Measurements from ENCODE around the gene CDKN2B. TPM values are rescaled to one million over a fixed set of nuclear protein-coding genes. Genes with fewer than 3 reads are reported as not detected.

Gene CDKN2B
- total RNA-seq, 4 donors from 2014 or later = 0.83 to 11.8 (median 2.9) TPM

DNA sequence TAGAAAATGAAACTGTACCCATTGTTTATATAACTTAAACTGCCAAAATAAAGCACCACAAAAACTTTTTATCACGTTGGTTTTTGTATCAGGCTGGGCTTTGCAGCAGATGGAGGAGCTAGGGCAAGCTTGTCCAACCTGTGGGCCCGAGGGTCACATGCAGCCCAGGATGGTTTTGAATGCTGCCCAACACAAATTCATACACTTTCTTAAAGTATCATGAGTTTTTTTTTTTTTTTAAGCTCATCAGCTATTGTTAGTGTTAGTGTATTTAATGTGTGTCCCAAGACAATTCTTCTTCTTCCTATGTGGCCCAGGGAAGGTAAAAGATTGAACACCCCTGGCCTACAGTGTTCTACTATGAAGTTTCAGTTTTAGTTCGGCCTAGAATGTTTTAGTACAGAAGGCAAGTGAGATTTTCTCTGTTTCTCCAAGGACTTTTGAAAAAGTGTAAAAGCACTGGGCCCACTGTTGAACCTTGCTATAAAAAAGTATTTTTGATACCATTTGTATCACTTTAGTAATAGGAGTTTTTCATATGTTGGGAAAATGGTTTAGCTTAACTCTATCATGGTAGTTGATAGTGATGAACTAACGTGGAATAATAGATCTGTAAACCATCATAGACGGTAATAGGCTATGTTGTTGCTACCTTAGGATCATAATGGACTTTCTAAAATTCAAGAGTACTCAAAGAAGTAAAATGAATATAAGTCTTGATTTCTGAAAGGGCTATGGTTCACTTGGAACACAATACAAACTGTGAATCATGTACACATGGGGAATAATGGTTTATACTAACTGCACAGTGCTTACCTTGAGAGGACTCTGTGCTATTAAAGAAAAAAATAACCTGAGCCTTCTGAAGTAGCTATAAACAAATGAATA, 17.8 kb downstream of the CDKN2B start:
- Histone ChIP-seq H3K27me3 (peaks cover 0 to 67% of the 10 kb centered on the region in 2 donors), H3K9me3 (no peaks in the 10 kb centered on the region), H3K4me1 (peaks cover 0 to 4% of the 10 kb centered on the region in 2 donors), H3K27ac (no peak overlapping the region), H3K36me3 (no peaks in the 10 kb centered on the region), H3K4me3 (no peak overlapping the region)
- DNase-seq = no peak
- TF ChIP-seq POLR2A (IDR thresholded peaks at IDR 0.05) = no peak
- TF ChIP-seq, protein P1, sequence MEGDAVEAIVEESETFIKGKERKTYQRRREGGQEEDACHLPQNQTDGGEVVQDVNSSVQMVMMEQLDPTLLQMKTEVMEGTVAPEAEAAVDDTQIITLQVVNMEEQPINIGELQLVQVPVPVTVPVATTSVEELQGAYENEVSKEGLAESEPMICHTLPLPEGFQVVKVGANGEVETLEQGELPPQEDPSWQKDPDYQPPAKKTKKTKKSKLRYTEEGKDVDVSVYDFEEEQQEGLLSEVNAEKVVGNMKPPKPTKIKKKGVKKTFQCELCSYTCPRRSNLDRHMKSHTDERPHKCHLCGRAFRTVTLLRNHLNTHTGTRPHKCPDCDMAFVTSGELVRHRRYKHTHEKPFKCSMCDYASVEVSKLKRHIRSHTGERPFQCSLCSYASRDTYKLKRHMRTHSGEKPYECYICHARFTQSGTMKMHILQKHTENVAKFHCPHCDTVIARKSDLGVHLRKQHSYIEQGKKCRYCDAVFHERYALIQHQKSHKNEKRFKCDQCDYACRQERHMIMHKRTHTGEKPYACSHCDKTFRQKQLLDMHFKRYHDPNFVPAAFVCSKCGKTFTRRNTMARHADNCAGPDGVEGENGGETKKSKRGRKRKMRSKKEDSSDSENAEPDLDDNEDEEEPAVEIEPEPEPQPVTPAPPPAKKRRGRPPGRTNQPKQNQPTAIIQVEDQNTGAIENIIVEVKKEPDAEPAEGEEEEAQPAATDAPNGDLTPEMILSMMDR (IDR thresholded peaks at IDR 0.05) = no peak
- intact Hi-C loops (cut with DNase I; ENCODE audit: low total_unique reads) = no loop called here

GRCh38 chr9:21989440-21990189, 19.5 kb downstream of the CDKN2B start:
- intact Hi-C loops (cut with DNase I; ENCODE audit: low total_unique reads) = no loop called here

DNA sequence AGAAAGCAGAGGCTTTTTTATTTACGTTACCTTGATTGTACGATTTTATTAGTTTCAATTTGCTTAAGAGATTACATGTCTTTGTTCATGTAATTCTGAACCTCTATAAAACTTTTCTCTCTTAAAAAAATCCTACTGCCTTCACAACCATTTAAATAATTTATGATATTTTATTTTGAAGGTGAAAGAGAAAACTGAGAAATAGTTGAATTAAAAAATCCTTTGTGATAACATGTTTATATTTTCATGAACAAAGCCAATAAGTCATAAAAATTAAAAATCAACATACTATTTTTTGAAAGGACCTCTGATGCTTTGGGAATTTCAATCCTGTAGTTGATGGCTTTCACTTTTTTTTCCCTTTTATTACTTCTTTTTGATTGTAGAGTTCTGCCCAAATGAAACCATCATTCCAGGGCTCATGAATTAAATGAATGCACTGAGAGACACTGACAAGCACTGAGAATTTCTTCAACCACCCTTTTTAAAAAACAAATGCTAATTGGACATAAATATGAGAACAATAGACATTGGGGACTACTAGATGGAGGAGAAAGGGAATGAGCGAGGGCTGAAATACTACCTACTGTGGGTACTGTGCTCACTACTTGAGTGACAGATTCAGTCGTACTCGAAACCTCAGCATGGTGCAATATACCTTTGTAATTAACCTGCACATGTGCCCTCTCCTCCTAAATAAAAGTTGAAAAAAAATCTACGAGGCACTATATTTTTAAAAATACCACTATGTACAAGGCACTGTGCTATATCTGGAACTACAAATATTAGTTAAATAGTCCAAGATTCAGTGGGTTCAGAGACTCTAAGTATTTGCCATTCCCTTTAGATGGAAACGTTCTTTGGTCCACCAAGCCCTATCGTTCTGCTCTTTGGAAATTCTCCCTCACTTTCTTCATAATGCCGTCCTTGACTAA, 20.8 kb downstream of the CDKN2B start:
- TF ChIP-seq, protein P1 (IDR thresholded peaks at IDR 0.05) = no peak
- TF ChIP-seq POLR2A (IDR thresholded peaks at IDR 0.05) = no peak
- Histone ChIP-seq H3K27me3 (peaks cover 0 to 93% of the 10 kb centered on the region in 2 donors), H3K9me3 (no peaks in the 10 kb centered on the region), H3K36me3 (no peaks in the 10 kb centered on the region), H3K4me1 (no peaks in the 10 kb centered on the region), H3K4me3 (no peak overlapping the region), H3K27ac (no peak overlapping the region)
- no peak for DNase-seq
- intact Hi-C loops (cut with DNase I; ENCODE audit: low total_unique reads) = no loop called here

More at GRCh38 chr9:21989440-21990189, 19.5 kb downstream of the CDKN2B start:
- DNase-seq = no peak
- peaks cover 0 to 4% of the 10 kb centered on the region in 2 donors for H3K4me1 ChIP-seq
- no peaks in the 10 kb centered on the region for H3K9me3 ChIP-seq
- no peak overlapping the region for H3K27ac ChIP-seq
- TF ChIP-seq, protein P1 (IDR thresholded peaks at IDR 0.05) = no peak
- TF ChIP-seq POLR2A (IDR thresholded peaks at IDR 0.05) = no peak
- no peaks in the 10 kb centered on the region for H3K36me3 ChIP-seq
- H3K4me3 ChIP-seq = no peak overlapping the region
- H3K27me3 ChIP-seq = peaks cover 0 to 83% of the 10 kb centered on the region in 2 donors

- intact Hi-C loops (cut with DNase I; ENCODE audit: low total_unique reads) = no loop called here
- Histone ChIP-seq H3K4me3 (no peak overlapping the region), H3K27ac (no peak overlapping the region), H3K27me3 (peaks cover 0 to 86% of the 10 kb centered on the region in 2 donors), H3K4me1 (no peaks in the 10 kb centered on the region), H3K9me3 (no peaks in the 10 kb centered on the region), H3K36me3 (no peaks in the 10 kb centered on the region)
- TF ChIP-seq, protein P1 (IDR thresholded peaks at IDR 0.05) = no peak
- TF ChIP-seq POLR2A (IDR thresholded peaks at IDR 0.05) = no peak
- DNase-seq = no peak
Measured at GRCh38 chr9:21985964-21986667, 23.0 kb downstream of the CDKN2B start.
